Nucleus accumbens (tissue), 56 donors: ENCODE data around the gene REEP1.

ENCODE experiments used
- DNase-seq, 56 donors: peaks; one replicate each; lab custom pipeline; 2025; lab: John Stamatoyannopoulos, UW

Gene REEP1

GRCh38 chr2:86308984-86309695, 28.3 kb downstream of the REEP1 start:
- DNase-seq = no peak

DNA sequence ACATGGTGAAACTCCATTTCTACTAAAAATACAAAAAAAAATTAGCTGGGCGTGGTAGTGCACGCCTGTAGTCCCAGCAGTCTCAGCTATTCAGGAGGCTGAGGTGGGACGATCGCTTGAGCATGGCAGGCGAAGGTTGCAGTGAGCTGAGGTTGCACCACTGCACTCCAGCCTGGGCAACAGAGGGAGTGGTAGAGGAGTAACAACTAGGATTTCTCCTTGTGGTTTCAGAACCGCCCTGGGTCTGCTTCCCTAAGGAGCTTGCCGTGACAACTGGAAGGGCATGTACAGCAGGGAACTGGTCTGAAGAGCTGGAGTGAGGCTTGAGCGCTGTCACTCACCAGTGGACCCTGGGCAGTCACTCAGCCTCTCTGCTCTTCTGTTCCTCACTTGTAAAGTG, 29.1 kb downstream of the REEP1 start:
- DNase-seq = no peak

GRCh38 chr2:86307431-86307830, 30.0 kb downstream of the REEP1 start:
- DNase-seq = no peak

- DNase-seq = no peak
Observed at GRCh38 chr2:86305915-86306254, 31.5 kb downstream of the REEP1 start.

GRCh38 chr2:86305195-86305914, 32.1 kb downstream of the REEP1 start:
- no peak for DNase-seq

DNA sequence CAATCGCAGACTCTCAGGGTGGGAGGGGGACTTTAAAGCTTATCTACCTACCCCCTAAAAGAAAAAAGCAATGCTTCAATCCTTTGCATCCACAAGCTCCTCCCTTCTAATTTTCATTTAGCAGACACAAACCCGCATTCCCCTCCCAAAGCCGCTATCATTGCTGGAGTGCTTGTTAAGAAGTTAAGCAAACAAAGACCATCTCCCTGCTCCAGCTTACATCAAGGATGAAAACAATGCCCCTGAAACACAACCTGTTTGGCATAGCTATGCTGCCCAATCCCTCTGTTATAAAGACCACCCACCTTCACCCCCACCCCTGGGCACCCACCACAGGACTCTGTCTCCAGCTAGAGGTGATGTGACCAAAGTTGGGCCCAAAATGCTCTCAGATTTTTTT, 33.0 kb downstream of the REEP1 start:
- no peak for DNase-seq

GRCh38 chr2:86302320-86302719, 35.1 kb downstream of the REEP1 start:
- no peak for DNase-seq

DNA sequence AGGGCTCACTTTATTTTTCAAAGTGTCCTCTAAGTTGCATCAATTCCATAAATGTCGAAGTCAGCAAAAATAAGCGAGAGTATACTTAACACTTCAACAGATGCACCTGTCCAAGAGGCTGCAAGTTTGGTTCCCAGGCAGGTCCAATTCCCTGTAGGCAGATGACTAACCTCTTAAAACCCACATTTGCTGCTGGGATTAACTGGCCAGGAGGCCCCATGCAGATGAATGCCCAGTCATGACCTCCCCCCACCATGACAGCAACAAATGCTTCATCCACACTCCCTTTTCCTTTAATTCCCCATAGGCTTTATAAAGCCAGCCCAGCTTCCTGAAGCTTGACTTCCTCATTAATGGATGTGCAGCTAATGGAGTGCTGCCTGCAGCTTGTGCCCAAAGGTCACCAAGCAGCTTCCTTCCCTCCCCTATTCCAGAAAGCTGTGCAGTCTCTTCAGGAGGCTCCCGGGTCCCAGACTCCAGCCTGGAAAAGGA, 35.7 kb downstream of the REEP1 start:
- no peak for DNase-seq

GRCh38 chr2:86301009-86301408, 36.4 kb downstream of the REEP1 start:
- no peak for DNase-seq

DNA sequence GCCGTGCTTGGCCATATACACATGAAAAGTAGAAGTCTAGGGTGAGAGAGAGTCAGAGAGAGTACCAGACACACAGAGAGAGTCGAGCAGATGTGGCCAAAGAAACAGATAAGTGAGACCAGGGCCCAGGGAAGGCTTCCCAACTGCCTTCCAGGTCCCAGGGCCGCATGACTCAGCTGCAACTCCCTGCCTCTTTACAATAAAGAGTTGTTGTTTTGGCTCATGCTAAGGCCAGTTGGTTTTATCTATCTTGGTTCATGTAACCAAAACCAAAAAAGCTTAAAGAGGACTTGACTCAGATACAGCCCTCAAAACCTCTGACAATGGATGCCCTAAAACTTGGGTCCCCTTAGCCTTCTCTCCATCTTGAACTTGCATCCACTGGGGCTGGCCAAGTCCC, 36.9 kb downstream of the REEP1 start:
- DNase-seq = no peak

DNA sequence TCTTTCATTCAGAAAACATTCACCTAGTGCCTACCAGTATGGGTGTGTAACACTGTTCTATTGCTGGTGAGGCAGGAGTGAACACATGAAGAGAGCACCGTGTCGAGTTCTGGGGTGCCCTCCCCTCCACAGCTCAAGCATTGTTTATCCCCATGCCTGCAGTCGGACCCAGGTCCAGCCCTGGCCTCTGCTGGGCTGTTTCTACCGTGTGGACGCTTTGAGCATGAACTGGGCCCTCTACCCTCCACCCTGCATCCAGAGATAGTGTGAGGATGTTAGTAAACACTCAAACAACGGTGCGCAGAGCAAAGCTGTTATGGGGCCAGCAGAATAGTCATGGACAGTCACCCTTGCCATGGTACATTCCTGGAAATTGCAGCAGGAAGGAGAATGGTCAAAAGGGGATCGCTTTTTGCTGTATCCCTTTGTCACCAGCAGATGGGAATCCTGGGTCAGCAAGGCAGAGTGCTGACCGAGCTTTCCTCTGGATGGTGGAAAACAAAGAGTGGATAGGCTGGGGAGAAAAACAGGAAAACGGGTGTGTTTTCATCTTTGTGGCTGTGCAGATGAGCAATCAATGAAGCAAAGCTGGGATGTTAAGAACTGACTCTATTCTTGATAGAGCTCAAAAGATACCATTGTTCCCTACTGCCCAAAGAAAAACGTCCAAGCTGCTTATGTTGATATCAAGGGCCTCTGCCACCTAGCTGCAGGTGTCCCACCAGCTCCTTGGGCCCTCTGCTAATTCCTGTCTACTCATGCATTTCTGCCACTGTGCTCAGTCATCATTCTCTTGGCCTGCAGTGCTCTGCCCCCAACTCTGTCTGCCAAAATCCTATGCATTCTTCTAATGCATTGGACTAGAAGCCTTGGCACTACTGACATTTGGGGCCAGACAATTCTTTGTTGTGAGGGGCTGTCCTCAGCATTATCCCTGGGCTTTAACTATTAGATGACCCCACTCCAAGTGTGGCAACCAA, 38.7 kb downstream of the REEP1 start:
- DNase-seq = peak in 30 of 56 donors; percentile 7 to 62 (median 38)

GRCh38 chr2:86297382-86298147, 39.9 kb downstream of the REEP1 start:
- DNase-seq = no peak

DNA sequence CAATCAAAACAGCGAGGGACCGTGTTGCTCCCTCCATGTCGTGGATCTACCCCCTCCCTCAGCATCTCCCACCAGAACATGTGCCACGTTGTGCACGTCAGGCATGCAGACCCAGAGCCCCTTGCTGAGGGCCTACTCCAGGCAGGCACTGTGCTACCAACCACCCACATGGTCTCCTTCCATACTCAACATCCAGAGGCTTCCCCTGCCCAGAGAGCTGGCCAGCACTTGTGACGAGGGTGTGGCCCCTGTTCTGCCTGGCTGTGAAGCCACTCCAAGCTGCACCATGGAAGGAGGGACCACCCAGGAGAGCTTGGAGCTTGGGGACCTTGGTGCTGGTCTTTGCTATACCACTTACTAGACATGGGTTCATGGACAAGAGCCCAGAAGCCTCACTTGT, 40.5 kb downstream of the REEP1 start:
- no peak for DNase-seq

DNA sequence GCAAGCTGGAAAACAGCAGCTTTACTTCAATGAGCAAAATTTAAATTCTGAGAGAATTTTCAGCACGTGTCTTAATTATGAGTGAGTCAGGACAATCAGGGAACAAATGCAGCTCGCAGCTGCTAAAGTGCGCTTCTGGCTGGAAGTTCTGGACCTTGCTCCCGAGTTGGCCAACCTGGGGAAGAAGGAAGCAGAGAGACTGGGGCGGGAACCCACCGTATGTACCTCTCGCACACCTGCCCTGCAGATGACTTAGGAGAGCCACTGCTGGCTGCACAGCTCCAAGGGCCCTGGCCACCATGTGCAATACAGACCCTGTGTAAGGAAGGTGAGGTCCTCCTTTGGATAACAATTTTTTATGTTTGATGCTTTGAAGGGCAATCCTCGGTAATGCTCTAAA, 42.4 kb downstream of the REEP1 start:
- no peak for DNase-seq

GRCh38 chr2:86293612-86294011, 43.8 kb downstream of the REEP1 start:
- no peak for DNase-seq

GRCh38 chr2:86292571-86293515, 44.6 kb downstream of the REEP1 start:
- no peak for DNase-seq

DNA sequence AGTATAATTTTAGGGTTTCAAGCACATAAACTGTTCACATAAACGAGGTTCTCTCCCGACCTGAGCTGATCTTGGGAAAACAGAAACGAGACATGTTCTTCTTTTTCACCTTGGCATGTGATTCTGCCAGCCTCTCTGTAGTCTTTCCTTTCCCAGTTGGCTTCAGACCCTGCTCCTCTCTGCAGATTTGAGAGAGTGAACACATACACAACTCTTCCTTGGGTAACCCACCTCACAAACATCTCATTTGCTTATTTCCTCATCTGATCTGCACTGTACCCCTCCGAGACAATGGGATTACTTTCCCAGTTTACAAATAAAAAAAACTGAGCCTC, 46.1 kb downstream of the REEP1 start:
- no peak for DNase-seq

- no peak for DNase-seq
Observed at GRCh38 chr2:86290596-86291327, 46.7 kb downstream of the REEP1 start.

- no peak for DNase-seq
Observed at GRCh38 chr2:86286516-86286915, 50.9 kb downstream of the REEP1 start.
